GM23248 (cell line): ENCODE data around the gene ARHGAP26.

ENCODE experiments used
- EZH2 ChIP-seq: fragments of 200-600 bp; sonication (generic); IDR thresholded peaks from 2 replicates; pipeline ENCODE4 v1.6.1; 2018; ENCODE audit warnings: antibody characterized with exemption, mild to moderate bottlenecking; ENCODE audit not compliant: insufficient read depth, poor library complexity, severe bottlenecking
- EZH2phosphoT487 ChIP-seq: fragments of 200-600 bp; sonication (generic); IDR thresholded peaks from 2 replicates; pipeline ENCODE4 v1.6.1; 2018; ENCODE audit warnings: antibody characterized with exemption, moderate library complexity, mild to moderate bottlenecking, low read depth; ENCODE audit not compliant: insufficient read depth

GRCh38 chr5:142845402-142845921, 75.3 kb downstream of the ARHGAP26 start:
- TF ChIP-seq EZH2phosphoT487 = no peak
- TF ChIP-seq EZH2 = no peak
